Neural progenitor cell (in vitro differentiated cells): ENCODE data around the gene HTR3C. TPM values are rescaled to one million over a fixed set of nuclear protein-coding genes. Genes with fewer than 3 reads are reported as not detected.
"Not testable (repeated sequence)": the region's sequence is repeated elsewhere in the genome, so short reads cannot be mapped to it uniquely, and the experiment has no call there.

Experiments used
- DNase-seq: peaks from one replicate; pipeline ENCODE4 v3.0.0-alpha.2; 2016; ENCODE audit warnings: low spot score
- H2AFZ ChIP-seq: fragments of 200-600 bp; sonication (generic); replicated peaks from 2 replicates; pipeline ENCODE4 v1.6.1; 2016; ENCODE audit warnings: antibody characterized with exemption
- H3F3A ChIP-seq: fragments of 200-600 bp; sonication (generic); 2 replicates; pipeline ENCODE4 v1.6.1; 2016; ENCODE audit warnings: antibody characterized with exemption, low read depth
- H3K27ac ChIP-seq: fragments of 200-600 bp; sonication (generic); 2 replicates; pipeline ENCODE4 v1.5.1; 2016; ENCODE audit warnings: mild to moderate bottlenecking
- H3K27me3 ChIP-seq: fragments of 200-600 bp; sonication (generic); 2 replicates; pipeline ENCODE4 v1.6.1; 2016; ENCODE audit warnings: mild to moderate bottlenecking, moderate library complexity
- H3K36me3 ChIP-seq: fragments of 200-600 bp; sonication (generic); 2 replicates; pipeline ENCODE4 v1.5.1; 2016
- H3K4me1 ChIP-seq: fragments of 200-600 bp; sonication (generic); 2 replicates; pipeline ENCODE4 v1.6.1; 2016; ENCODE audit warnings: mixed run types
- H3K4me2 ChIP-seq: fragments of 200-600 bp; sonication (generic); 2 replicates; pipeline ENCODE4 v1.6.1; 2016
- H3K4me3 ChIP-seq: fragments of 200-600 bp; sonication (generic); 2 replicates; pipeline ENCODE4 v1.5.1; 2016
- H3K79me2 ChIP-seq: fragments of 200-600 bp; sonication (generic); 2 replicates; pipeline ENCODE4 v1.6.1; 2016; ENCODE audit warnings: low read depth
- H3K9ac ChIP-seq: fragments of 200-600 bp; sonication (generic); 2 replicates; pipeline ENCODE4 v1.6.1; 2016
- H3K9me3 ChIP-seq: fragments of 200-600 bp; sonication (generic); 2 replicates; pipeline ENCODE4 v1.5.1; 2016; ENCODE audit warnings: low read depth
- H4K20me1 ChIP-seq: fragments of 200-600 bp; sonication (generic); 2 replicates; pipeline ENCODE4 v1.6.1; 2016; ENCODE audit warnings: low read depth
- H3K27ac Mint-ChIP-seq: 3 replicates; pipeline ENCODE4 v1.8.0; 2021; ENCODE audit warnings: mixed read lengths
- H3K27me3 Mint-ChIP-seq: 2 replicates; pipeline ENCODE4 v1.8.0; 2022; ENCODE audit warnings: low read depth, mild to moderate bottlenecking, inconsistent platforms, moderate library complexity, mixed read lengths; ENCODE audit not compliant: insufficient read depth
- H3K36me3 Mint-ChIP-seq: 3 replicates; pipeline ENCODE4 v1.8.0; 2021; ENCODE audit warnings: mixed read lengths
- H3K4me1 Mint-ChIP-seq: 3 replicates; pipeline ENCODE4 v1.8.0; 2021; ENCODE audit warnings: mixed read lengths
- H3K4me3 Mint-ChIP-seq: 3 replicates; pipeline ENCODE4 v1.8.0; 2021; ENCODE audit warnings: mild to moderate bottlenecking, moderate library complexity, mixed read lengths
- H3K9me3 Mint-ChIP-seq: 3 replicates; pipeline ENCODE4 v1.8.0; 2020; ENCODE audit warnings: mixed read lengths
- CTCF ChIP-seq: fragments of 200-600 bp; sonication (generic); IDR thresholded peaks from 2 replicates; pipeline ENCODE4 v1.5.1; 2017; ENCODE audit warnings: antibody characterized with exemption, mild to moderate bottlenecking
- EZH2 ChIP-seq: fragments of 200-600 bp; sonication (generic); IDR thresholded peaks from 2 replicates; pipeline ENCODE4 v1.6.1; 2017; ENCODE audit warnings: antibody characterized with exemption, mild to moderate bottlenecking, moderate library complexity
- EZH2phosphoT487 ChIP-seq: fragments of 200-600 bp; sonication (generic); IDR thresholded peaks from 2 replicates; pipeline ENCODE4 v1.6.1; 2017; ENCODE audit warnings: antibody characterized with exemption
- total RNA-seq: library from RNA; depleted of rRNA; stranded (reverse); fragments of >200 nt; gene quantifications from 2 replicates; pipeline ENCODE4 v1.2.3, GENCODE V29; 2015; ENCODE audit warnings: low replicate concordance

The HTR3C gene
- total RNA-seq, 1 donor from 2014 or later: not detected

- no peaks in the 10 kb centered on the region for H3K36me3 Mint-ChIP-seq
- H3K27me3 ChIP-seq: no peaks in the 10 kb centered on the region
- H3K4me3 ChIP-seq: no peak within 1 kb of the TSS
- no peak within 1 kb of the TSS for H3K9ac ChIP-seq
- DNase-seq: no peak
- H4K20me1 ChIP-seq: no peaks in the 10 kb centered on the region
- no peaks in the 10 kb centered on the region for H3K36me3 ChIP-seq
- H3K27ac Mint-ChIP-seq: no peak within 1 kb of the TSS
- H2AFZ ChIP-seq: no peak within 1 kb of the TSS
- H3K4me1 ChIP-seq: no peaks in the 10 kb centered on the region
- no peaks in the 10 kb centered on the region for H3K4me1 Mint-ChIP-seq
- H3K79me2 ChIP-seq: no peaks in the 10 kb centered on the region
- H3K4me3 Mint-ChIP-seq: no peak within 1 kb of the TSS
- no peaks in the 10 kb centered on the region for H3K9me3 ChIP-seq
- H3K9me3 Mint-ChIP-seq: no peaks in the 10 kb centered on the region
- no peaks in the 10 kb centered on the region for H3F3A ChIP-seq
- H3K27ac ChIP-seq: no peak within 1 kb of the TSS
- H3K27me3 Mint-ChIP-seq: peaks cover 2% of the 10 kb centered on the region
- no peak within 1 kb of the TSS for H3K4me2 ChIP-seq
- no peak for TF ChIP-seq EZH2
- TF ChIP-seq EZH2phosphoT487: no peak
- TF ChIP-seq CTCF: no peak
These were observed 21.6 kb upstream of the HTR3C start, which contains the start of gene HTR3D for GRCh38 chr3:184031187-184031792. HTR3D (plus strand) TSS chr3:184031742; CDS start chr3:184031742, 0 bp downstream.

DNA sequence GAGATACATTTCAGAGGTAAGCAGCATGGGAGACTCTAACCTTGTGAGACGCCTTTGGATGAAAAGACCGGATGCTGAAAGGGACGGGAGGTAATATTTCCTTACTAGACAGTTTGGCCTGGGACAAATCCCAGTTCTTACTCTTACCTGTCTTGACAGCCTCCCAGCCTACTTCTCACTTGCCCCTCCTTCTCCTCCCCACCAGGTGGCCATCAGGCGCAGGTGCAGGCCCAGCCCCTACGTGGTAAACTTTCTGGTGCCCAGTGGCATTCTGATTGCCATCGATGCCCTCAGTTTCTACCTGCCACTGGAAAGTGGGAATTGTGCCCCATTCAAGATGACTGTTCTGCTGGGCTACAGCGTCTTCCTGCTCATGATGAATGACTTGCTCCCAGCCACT lies 15.0 kb upstream of the HTR3C start:
- Histone ChIP-seq H3K27ac (no peak overlapping the region), H3K36me3 (no peaks in the 10 kb centered on the region)
- no peak for DNase-seq

GRCh38 chr3:184038307-184038706 lies 14.5 kb upstream of the HTR3C start:
- H3K9ac ChIP-seq, H3K4me1 ChIP-seq, H3K9me3 ChIP-seq, H3K4me3 ChIP-seq, H3K27me3 ChIP-seq, H3K27me3 Mint-ChIP-seq, H3K79me2 ChIP-seq, H2AFZ ChIP-seq, H3F3A ChIP-seq, H4K20me1 ChIP-seq, H3K4me2 ChIP-seq, H3K4me3 Mint-ChIP-seq, H3K27ac Mint-ChIP-seq, H3K36me3 Mint-ChIP-seq, H3K4me1 Mint-ChIP-seq, H3K36me3 ChIP-seq, DNase-seq, H3K9me3 Mint-ChIP-seq, H3K27ac ChIP-seq: not testable (repeated sequence)

More for the DNA sequence above, 15.0 kb upstream of the HTR3C start:
- Histone ChIP-seq H4K20me1 (no peaks in the 10 kb centered on the region), H3K4me1 (no peaks in the 10 kb centered on the region), H2AFZ (no peak overlapping the region), H3K9ac (no peak overlapping the region), H3F3A (no peaks in the 10 kb centered on the region), H3K4me3 (no peak overlapping the region), H3K4me2 (no peak overlapping the region), H3K9me3 (no peaks in the 10 kb centered on the region), H3K79me2 (no peaks in the 10 kb centered on the region), H3K27me3 (no peaks in the 10 kb centered on the region)
- peaks cover 4% of the 10 kb centered on the region for H3K27me3 Mint-ChIP-seq
- H3K4me3 Mint-ChIP-seq: no peak overlapping the region
- H3K9me3 Mint-ChIP-seq: no peaks in the 10 kb centered on the region
- no peaks in the 10 kb centered on the region for H3K36me3 Mint-ChIP-seq
- no peak overlapping the region for H3K27ac Mint-ChIP-seq
- TF ChIP-seq EZH2phosphoT487 (no peak), CTCF (no peak), EZH2 (no peak)
- peaks cover 7% of the 10 kb centered on the region for H3K4me1 Mint-ChIP-seq

- no peaks in the 10 kb centered on the region for H3K79me2 ChIP-seq
- no peaks in the 10 kb centered on the region for H3K36me3 ChIP-seq
These were observed 13.4 kb upstream of the HTR3C start for GRCh38 chr3:184039414-184039813.

More at GRCh38 chr3:184039414-184039813, 13.4 kb upstream of the HTR3C start:
- Histone ChIP-seq H3K4me3 (no peak overlapping the region), H2AFZ (no peak overlapping the region), H3K27ac (no peak overlapping the region), H3K4me1 (no peaks in the 10 kb centered on the region), H3K9me3 (no peaks in the 10 kb centered on the region), H3K9ac (no peak overlapping the region), H3K4me2 (no peak overlapping the region), H4K20me1 (no peaks in the 10 kb centered on the region), H3F3A (no peaks in the 10 kb centered on the region), H3K27me3 (no peaks in the 10 kb centered on the region)
- Mint-ChIP-seq H3K9me3 (no peaks in the 10 kb centered on the region), H3K4me1 (peaks cover 7% of the 10 kb centered on the region), H3K27me3 (peaks cover 2% of the 10 kb centered on the region), H3K4me3 (no peak overlapping the region), H3K36me3 (no peaks in the 10 kb centered on the region), H3K27ac (no peak overlapping the region)
- no peak for DNase-seq
- TF ChIP-seq EZH2 (no peak), EZH2phosphoT487 (no peak), CTCF (no peak)
